GM12873 (cell line): ENCODE measurements around the gene PITPNC1.

Experiments
- CTCF ChIP-seq: IDR thresholded peaks from 2 replicates; pipeline ENCODE4 v1.5.1; 2012; ENCODE audit warnings: low read depth, mild to moderate bottlenecking, moderate library complexity, low read length, control low read depth; ENCODE audit not compliant: insufficient read depth; ENCODE audit errors: missing control alignments

PITPNC1 gene

GRCh38 chr17:67636312-67636711 is 259.2 kb downstream of the PITPNC1 start:
- TF ChIP-seq CTCF = no peak

DNA sequence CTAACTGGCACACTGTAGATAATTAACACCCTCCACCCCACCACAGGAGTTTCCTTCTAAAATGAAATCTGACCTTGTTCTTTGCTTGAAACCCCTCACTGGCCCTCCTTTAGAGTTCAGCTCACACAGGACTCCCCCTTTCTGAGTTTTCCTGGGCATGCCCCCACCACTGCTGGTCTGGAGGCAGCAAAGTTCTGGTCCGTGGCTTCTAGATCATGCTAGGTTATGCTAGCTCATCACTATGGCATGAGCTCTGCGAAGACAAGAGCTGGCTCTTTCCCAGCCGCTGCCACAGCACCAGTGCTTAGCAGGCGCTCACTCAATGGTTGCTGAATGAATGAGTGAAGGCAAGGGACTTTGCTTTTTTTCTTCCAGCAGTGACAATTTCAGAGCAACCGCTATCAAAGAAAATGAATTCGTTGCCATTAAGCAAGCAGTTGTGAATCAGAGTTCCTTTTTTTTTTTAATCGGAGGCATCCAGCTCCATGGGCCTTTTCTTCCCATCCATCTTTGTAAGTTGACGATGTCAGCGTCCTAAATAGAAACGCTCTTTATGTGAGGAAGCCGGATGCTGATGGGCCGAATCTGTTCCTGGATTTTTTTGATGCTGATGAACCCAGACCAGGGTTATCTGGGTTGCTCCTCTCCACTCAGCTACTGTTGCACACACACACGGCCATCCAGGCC is 259.9 kb downstream of the PITPNC1 start:
- TF ChIP-seq CTCF = no peak

DNA sequence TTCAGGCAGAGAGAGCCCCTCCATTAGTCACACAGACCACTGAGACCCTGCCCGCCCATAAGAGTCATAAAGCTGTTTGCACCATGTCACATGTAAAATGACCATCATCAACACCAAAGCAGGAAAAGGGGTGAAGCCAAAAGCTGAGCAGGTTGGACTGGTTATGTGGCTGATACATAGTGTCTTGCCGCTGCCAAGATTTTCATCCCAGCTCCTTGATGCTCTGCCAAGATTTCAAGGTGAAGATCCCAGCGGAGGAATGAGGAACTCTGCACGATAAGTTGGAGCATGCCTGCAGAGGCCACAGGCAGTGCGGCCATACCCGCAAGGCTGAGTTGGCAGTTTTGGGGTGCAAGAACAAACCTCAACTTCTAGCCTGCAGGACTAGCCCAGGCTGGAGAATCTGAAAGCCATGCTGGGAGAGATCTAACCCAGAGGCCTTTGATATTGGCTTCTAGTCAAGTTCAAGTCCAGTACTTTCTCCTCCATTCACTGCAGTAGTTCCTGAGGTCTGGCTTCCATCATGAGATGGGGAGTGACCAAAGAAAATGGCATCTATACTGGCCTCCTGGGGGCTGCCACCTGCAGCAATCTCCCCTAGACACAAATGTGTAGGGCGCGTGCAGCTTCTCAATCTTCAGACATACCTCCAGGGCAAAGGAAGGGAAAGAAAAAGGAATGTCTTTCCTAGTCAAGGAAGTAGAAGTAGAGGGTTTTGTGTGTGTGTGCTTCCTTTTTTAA is 261.0 kb downstream of the PITPNC1 start:
- no peak for TF ChIP-seq CTCF

DNA sequence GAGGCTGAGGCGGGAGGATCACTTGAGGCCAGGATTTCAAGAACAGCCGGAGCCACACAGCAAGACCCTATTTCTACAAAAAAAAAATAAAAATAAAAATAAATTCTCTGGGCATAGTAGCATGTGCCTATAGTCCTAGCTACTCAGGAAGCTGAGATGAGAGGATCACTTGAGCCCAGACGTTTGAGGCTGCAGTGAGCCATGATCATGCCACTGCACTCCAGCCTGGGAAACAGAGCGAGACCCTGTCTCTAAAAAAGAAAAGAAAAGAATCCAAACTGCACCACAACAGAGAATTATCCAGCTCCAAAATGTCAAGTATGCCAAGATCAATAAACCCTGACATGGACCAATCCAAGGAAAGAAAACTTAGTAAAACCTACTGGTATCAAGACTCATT is 261.8 kb downstream of the PITPNC1 start:
- TF ChIP-seq CTCF = no peak

- TF ChIP-seq CTCF = no peak
Measured at GRCh38 chr17:67639555-67639954, 262.5 kb downstream of the PITPNC1 start.

DNA sequence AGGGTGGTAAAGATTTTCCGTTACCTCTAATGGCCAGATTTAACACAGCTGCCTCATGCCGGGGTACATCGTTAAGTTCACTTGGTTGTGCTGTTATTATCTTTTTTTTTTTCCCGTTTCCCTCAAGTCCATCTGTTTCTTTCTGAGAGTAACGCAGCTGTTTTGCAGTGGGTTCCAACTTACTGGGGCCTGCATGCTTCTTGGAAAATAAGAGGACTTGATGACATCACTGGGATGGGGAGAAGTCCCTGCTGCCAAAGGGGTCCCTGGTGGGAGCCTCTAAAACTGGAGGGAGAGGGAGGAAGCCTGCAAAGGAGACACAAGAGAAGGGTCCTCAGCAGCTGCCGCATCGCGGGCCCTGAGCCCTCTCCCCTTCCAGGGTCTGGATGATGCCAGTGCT is 262.9 kb downstream of the PITPNC1 start:
- no peak for TF ChIP-seq CTCF

DNA sequence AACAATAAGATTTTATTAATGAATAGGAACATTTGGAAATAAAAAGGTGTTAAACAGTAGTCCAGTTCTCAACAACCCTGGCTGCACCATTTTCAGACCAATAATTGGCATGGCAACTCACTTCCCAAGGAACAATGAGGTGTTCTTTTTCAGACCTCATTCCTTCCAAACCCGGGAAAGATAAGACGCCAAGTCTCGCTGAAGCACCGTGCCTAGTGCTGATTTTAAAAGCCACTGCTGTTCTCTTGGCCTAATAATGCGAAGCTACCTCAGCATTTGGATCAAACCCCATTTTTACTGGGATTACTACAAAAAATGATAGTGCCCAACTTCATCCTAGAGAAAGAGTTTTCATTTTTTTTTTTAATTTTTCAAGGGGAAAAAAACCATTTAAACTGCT is 265.4 kb downstream of the PITPNC1 start:
- TF ChIP-seq CTCF = no peak
